GDM1 (cell line): ENCODE measurements around the gene NBEAL1.
"Not testable (repeated sequence)": the region's sequence is repeated elsewhere in the genome, so short reads cannot be mapped to it uniquely, and the experiment has no call there.

Source experiments
- DNase-seq: peaks from one replicate; lab custom pipeline; 2025; lab: John Stamatoyannopoulos, UW

Gene NBEAL1

DNA sequence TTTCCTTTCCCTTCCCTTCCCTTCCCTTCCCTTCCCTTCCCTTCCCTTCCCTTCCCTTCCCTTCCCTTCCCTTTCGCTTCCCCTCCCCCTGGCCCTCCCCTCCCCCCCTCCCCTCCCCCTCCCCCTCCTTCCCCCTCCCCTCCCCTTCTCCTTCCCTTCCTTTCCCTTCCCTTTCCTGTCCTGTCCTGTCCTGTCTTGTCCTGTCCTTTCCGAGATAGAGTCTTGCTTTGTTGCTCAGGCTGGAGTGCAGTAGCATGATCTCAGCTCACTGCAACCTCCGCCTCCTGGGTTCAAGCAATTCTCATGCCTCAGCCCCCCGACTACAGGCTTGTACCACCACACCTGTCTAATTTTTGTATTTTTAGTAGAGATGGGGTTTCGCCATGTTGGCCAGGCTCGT lies 24.5 kb downstream of the NBEAL1 start:
- not testable (repeated sequence) for DNase-seq

DNA sequence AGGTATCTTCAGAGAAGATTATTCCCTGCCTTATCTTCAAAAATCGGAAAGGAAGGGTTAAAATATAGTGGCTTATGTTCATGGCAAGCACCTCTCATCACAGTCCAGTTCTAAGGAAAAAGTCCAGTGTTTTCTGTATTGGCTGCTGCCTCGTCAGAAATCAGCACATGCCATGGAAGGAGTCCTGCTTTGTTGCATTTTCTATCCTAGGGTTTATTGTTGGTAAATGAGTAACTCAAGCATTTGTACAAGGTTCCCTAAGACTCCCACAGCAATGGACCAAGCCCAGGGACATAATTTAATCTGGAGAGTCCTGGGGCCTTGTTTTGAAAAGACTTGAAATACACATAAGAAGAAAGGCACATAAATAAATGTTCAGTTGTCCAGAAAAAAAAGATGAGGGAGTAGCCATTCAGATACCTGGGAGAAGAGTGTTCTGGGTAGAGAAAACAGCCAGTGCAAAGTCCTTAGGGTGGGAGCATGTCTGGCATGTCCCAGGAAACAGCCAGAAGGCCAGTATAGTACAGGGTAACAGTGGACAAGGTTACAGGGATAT lies 26.4 kb downstream of the NBEAL1 start:
- no peak for DNase-seq

DNA sequence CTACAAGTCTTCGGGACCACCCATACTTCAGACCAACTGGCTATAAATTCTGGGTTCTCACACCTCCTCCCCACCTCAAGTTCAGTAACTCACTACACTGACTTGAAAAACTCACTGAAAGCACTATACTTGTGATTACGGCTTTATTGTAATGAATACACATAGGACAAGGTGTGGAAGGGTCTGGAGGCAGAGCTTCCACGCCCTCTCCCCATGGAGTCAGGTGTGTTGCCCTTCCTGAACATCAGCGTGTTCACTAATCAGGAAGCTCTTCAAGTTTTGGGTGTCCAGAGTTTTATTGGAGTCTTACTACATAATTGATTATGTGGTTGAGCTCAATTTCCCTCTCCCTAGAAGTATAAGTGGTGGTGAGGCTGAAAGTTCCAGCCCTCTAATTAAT lies 27.5 kb downstream of the NBEAL1 start:
- no peak for DNase-seq

DNA sequence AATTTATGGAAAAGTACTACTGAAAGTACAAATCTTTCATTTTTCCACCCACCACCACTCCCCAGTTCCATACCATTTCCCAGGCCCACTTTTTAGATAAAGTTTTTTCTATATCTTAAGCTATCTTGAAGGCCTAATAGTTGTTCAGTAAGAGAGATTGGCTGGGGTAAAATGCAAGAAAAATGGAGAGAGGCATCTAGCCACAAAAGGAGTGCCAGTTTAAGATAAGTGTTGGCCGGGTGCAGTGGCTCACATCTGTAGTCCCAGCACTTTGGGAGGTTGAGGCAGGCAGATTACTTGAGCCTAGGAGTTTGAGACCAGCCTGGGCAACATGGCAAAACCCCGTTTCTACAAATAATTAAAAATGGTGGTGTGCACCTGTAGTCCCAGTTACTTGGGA lies 28.6 kb downstream of the NBEAL1 start:
- DNase-seq = no peak

GRCh38 chr2:203045867-203046266 lies 31.2 kb downstream of the NBEAL1 start:
- no peak for DNase-seq

- no peak for DNase-seq
Observed at GRCh38 chr2:203052539-203052938, 37.9 kb downstream of the NBEAL1 start.

GRCh38 chr2:203059567-203060240 lies 45.0 kb downstream of the NBEAL1 start:
- no peak for DNase-seq

DNA sequence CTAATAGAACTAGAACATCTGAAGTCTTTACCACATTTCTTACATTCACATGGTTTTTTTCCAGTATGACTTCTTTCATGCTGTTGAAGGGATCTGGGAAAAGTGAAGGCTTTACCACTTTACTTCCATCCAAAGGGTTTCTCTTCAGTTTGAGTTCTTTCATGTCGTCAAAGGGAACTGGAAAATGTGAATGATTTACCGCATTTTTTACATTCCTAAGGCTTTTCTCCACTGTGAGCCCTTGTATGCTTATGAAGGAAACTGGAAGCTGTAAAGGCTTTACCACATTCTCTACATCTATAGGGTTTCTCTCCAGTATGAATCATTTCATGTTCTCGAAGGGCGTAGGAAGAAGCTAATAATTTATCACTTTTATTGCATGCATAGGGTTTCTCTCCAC lies 46.7 kb downstream of the NBEAL1 start:
- DNase-seq = no peak

GRCh38 chr2:203062126-203062525 lies 47.5 kb downstream of the NBEAL1 start:
- no peak for DNase-seq

GRCh38 chr2:203066519-203067091 lies 51.9 kb downstream of the NBEAL1 start:
- DNase-seq = not testable (repeated sequence)

- DNase-seq = no peak
Observed at GRCh38 chr2:203070701-203071100, 56.0 kb downstream of the NBEAL1 start.

DNA sequence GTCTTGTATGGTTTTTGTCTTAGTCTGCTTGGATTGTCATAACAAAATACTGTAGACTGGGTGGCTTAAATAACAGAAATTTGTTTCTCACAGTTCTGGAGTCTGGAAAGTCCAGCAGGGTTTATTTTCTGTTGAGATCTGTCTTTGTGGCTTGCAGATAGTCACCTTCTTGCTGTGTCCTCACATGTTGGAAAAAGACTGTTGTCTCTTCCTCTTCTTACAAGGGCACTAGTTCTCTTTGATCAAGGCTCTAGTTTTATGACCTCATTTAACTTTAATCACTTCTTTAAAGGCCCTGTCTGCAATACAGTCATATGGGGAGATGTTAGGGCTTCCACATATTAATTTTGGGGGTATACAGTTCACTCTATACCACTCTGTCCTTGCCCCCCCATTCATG lies 56.5 kb downstream of the NBEAL1 start:
- DNase-seq = no peak

DNA sequence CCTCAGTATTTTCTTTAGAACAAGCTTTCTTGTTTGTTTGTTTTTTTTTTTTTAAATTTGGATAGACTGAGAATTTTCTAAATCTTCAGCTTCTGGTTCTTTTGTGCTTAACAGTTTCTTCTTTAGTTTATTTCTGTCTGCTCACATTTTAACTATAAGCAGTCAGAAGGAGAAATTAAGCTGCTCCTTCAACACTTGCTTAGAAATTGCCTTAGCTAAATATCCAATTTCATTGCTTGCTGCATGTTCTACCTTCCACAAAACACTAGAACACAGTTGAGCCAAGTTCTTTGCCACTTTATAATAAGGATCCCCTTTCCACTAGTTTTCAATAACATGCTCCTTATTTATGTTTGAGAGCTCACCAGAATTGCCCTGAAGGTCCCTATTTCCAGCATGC lies 57.7 kb downstream of the NBEAL1 start:
- no peak for DNase-seq

- no peak for DNase-seq
Observed at GRCh38 chr2:203077451-203077850, 62.8 kb downstream of the NBEAL1 start.

DNA sequence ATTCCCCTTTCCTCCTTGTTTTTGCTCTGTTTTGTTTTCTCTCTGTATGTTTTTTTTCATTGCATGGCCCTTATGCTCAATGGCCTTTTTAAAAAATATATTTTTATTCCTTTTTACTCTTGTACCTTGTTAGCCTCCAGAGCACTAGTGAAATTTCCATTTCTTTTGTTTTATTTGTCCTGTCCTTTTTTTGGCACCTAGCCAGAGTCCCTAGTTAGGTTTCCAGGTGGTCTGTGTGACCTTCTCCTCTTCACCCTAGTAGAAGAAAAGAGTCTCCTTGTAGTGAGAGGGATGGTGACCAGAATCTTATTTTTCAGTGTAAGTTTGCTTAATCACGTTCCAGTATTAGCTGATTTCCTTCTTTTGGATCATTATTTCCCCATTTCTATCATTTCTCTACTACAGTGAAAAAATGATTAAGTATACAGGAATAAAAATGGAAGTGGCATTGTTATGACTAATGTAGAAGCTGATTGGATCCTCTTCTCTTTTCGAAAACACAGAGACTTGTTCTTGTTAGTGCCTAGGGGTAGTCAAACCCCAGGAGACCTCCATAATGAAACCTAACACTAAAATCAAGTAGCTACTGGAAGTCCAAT lies 65.9 kb downstream of the NBEAL1 start:
- no peak for DNase-seq

DNA sequence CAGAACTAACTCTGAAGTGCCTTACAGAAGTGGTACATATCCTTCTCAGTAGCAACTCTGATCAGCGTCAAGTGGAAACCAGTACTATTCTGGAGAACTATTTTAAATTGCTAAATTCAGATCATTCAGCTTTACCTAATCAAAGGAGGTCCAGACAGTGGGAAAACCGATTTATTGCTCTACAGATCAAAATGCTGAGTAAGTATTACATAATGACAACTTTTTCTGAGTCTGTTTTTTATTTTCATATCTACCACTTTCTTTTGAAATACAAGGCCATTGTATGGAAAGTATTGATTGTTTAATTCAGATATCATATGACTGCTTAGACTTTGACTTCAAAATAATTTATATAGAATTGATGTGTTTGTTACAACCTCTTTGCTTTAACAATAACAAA lies 68.7 kb downstream of the NBEAL1 start:
- DNase-seq = no peak

GRCh38 chr2:203086381-203086780 lies 71.7 kb downstream of the NBEAL1 start:
- not testable (repeated sequence) for DNase-seq

- DNase-seq = not testable (repeated sequence)
Observed at GRCh38 chr2:203090721-203091120, 76.0 kb downstream of the NBEAL1 start.

- no peak for DNase-seq
Observed at GRCh38 chr2:203097735-203098134, 83.1 kb downstream of the NBEAL1 start.

- DNase-seq = not testable (repeated sequence)
Observed at GRCh38 chr2:203102357-203102756, 87.7 kb downstream of the NBEAL1 start.

- no peak for DNase-seq
Observed at GRCh38 chr2:203104273-203104672, 89.6 kb downstream of the NBEAL1 start.

- DNase-seq = no peak
Observed at GRCh38 chr2:203105996-203106395, 91.3 kb downstream of the NBEAL1 start.

- DNase-seq = not testable (repeated sequence)
Observed at GRCh38 chr2:203110496-203110895, 95.8 kb downstream of the NBEAL1 start.
